Chondrocyte (in vitro differentiated cells): Measurements from ENCODE around the gene KRT6A. TPM values are rescaled to one million over a fixed set of nuclear protein-coding genes. Genes with fewer than 3 reads are reported as not detected.

ENCODE experiments used
- DNase-seq: peaks from one replicate; pipeline ENCODE4 v3.0.0; 2021; ENCODE audit warnings: mixed read lengths, low spot score
- H3K27ac Mint-ChIP-seq: one replicate; pipeline ENCODE4 v1.8.0; 2021; ENCODE audit warnings: mild to moderate bottlenecking, moderate library complexity, mixed read lengths; ENCODE audit not compliant: unreplicated experiment
- H3K27me3 Mint-ChIP-seq: 2 replicates; pipeline ENCODE4 v1.8.0; 2021; ENCODE audit warnings: low read depth, mixed read lengths
- H3K36me3 Mint-ChIP-seq: 2 replicates; pipeline ENCODE4 v1.8.0; 2021; ENCODE audit warnings: low read depth, mixed read lengths
- H3K4me1 Mint-ChIP-seq: 2 replicates; pipeline ENCODE4 v1.8.0; 2021; ENCODE audit warnings: low read depth, mild to moderate bottlenecking, mixed read lengths
- H3K4me3 Mint-ChIP-seq: one replicate; pipeline ENCODE4 v1.8.0; 2021; ENCODE audit warnings: mild to moderate bottlenecking, moderate library complexity, mixed read lengths; ENCODE audit not compliant: unreplicated experiment
- H3K9me3 Mint-ChIP-seq: 2 replicates; pipeline ENCODE4 v1.8.0; 2021; ENCODE audit warnings: low read depth, mixed read lengths
- total RNA-seq: library from RNA; stranded (reverse); gene quantifications from 3 replicates; pipeline ENCODE4 v1.2.1, GENCODE V29; 2021
- TF ChIP-seq, protein P1 (sequence below): fragments of 200-600 bp; sonication (generic); IDR thresholded peaks from 2 replicates; pipeline ENCODE4 v1.5.0; 2021; ENCODE audit warnings: antibody characterized with exemption, mild to moderate bottlenecking, moderate library complexity

KRT6A gene
- total RNA-seq, 1 donor from 2014 or later = not detected

DNA sequence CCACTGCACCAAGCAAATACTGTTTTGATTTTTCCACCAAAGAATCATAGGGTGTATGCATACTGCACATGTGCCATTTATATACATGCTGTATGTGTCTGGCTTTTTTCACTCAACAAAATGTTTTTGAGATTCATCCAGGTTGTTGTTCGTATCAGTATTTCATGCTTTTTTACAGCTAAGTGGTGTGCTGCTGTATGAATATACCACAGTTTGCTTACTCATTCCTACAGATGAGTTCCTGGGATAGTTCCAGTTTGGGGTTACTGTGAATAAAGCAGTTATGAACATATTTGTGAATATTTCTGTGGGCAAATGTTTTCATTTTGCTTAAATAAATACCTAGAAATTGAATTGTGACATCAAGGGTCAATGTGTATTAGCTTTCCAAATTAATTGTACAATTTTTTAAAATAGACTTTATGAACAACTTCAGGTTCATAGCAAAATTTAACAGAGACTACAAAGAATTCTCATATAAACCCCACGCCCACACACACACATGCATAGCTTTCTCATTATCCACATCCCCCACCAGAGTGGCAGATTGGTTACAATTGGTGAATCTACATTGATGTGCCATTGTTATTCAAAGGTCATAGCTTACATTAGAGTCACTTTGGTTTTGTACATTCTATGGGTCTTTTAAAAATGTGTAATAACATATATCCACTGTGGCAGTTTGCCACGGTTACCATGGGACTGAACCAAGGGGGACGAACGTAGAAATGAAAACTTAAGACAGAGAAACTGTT is 6.9 kb upstream of the KRT6A start:
- Mint-ChIP-seq H3K27me3 (peaks cover 18% of the 10 kb centered on the region), H3K4me1 (peaks cover 41% of the 10 kb centered on the region), H3K4me3 (no peak overlapping the region), H3K36me3 (peaks cover 2% of the 10 kb centered on the region), H3K9me3 (peaks cover 20% of the 10 kb centered on the region), H3K27ac (peak overlapping the region; percentile 70)
- TF ChIP-seq, protein P1, sequence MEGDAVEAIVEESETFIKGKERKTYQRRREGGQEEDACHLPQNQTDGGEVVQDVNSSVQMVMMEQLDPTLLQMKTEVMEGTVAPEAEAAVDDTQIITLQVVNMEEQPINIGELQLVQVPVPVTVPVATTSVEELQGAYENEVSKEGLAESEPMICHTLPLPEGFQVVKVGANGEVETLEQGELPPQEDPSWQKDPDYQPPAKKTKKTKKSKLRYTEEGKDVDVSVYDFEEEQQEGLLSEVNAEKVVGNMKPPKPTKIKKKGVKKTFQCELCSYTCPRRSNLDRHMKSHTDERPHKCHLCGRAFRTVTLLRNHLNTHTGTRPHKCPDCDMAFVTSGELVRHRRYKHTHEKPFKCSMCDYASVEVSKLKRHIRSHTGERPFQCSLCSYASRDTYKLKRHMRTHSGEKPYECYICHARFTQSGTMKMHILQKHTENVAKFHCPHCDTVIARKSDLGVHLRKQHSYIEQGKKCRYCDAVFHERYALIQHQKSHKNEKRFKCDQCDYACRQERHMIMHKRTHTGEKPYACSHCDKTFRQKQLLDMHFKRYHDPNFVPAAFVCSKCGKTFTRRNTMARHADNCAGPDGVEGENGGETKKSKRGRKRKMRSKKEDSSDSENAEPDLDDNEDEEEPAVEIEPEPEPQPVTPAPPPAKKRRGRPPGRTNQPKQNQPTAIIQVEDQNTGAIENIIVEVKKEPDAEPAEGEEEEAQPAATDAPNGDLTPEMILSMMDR = no peak
- DNase-seq = no peak

DNA sequence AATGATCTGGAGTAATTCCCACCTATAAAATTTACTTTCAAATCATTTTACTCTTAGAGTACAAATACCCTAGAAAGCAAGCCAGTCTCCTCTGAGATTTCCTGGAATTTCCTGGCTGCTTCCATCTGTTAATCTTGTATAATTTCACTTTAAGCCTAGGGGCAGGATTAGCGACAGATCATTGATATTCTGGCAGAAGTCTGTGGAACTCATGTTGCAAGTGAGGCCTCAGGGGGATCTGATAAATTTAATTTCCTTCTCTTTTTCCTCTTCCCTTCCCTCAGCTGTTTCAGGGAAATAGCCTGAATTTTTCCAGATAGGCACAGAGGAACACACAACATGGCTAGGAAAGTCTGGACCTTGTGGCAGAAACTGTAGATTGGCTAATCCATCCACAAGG is 5.9 kb upstream of the KRT6A start:
- Mint-ChIP-seq H3K9me3 (peaks cover 20% of the 10 kb centered on the region), H3K36me3 (peaks cover 2% of the 10 kb centered on the region), H3K27ac (no peak overlapping the region), H3K27me3 (peaks cover 20% of the 10 kb centered on the region), H3K4me1 (peaks cover 51% of the 10 kb centered on the region), H3K4me3 (no peak overlapping the region)
- TF ChIP-seq, protein P1 = no peak
- DNase-seq = no peak

DNA sequence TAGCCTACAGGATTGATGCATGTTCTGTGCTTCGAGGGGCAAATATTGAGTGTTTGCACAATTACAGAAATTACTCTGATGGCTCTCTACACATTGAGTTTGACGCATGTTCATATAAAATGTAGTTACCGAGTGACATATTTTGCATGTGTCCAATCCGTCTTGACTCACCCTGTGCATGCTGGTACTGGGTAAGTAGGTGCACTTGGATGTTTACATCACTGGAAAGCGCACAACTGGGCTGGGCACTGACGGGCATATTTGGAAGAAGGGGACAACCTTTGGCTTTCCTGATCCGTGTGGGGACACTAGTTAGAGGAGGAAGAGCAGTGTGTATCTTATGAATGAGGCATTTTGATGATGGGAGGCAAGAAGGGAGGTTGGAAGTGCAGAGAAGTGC is 4.9 kb upstream of the KRT6A start:
- Mint-ChIP-seq H3K27ac (no peak overlapping the region), H3K4me3 (no peak overlapping the region), H3K4me1 (peaks cover 53% of the 10 kb centered on the region), H3K9me3 (peaks cover 17% of the 10 kb centered on the region), H3K36me3 (no peaks in the 10 kb centered on the region), H3K27me3 (peaks cover 24% of the 10 kb centered on the region)
- DNase-seq = no peak
- TF ChIP-seq, protein P1 = no peak

DNA sequence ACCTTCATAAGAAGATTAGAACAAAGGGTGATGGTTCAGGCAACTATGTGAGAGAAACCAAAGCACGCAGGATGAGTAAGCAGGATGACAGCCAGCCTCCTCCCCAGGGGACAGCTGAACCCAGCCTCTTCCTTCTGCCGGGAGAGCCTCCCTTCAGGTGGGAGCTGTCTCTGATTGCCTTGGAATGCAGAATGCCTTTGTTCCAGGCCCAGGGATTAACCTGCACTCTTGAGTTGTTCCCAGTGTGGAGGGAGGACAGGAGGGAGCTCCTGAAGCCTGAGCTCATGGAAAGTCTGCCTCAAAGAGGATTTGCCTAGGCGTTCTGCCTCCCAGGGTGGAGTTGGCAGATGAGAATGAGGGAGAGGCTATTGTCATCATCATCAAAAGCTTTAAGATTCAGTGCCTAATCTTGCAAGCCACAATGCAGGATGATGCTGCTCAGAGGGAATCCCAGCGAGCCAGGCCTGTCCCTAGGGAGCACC is 3.6 kb upstream of the KRT6A start:
- TF ChIP-seq, protein P1 = no peak
- no peak for DNase-seq
- peaks cover 52% of the 10 kb centered on the region for H3K4me1 Mint-ChIP-seq
- H3K27ac Mint-ChIP-seq = peak overlapping the region; percentile 25
- peaks cover 30% of the 10 kb centered on the region for H3K27me3 Mint-ChIP-seq
- peaks cover 10% of the 10 kb centered on the region for H3K9me3 Mint-ChIP-seq
- H3K36me3 Mint-ChIP-seq = no peaks in the 10 kb centered on the region
- no peak overlapping the region for H3K4me3 Mint-ChIP-seq

DNA sequence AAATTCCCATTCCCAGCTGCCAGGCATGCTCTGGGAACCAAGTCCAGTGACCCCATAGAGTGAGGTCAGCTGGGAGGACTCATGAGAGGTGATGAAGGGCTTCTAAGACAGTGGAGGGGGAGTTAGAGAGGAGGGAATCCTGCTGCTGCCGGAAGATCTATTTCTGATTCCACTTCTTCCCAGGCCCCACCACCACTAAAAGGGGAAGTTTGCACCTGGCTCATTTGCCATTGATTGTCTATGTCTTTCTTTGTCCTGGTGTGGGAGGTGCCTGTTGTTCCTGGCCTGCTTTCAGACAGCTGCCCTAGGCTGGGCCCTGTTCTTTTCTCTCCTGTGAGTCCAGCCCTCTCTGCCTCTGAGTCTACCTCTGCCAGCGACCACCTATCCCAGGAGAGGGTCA is 3.0 kb upstream of the KRT6A start:
- Mint-ChIP-seq H3K36me3 (no peaks in the 10 kb centered on the region), H3K27ac (peak overlapping the region; percentile 53), H3K4me1 (peaks cover 48% of the 10 kb centered on the region), H3K9me3 (peaks cover 8% of the 10 kb centered on the region), H3K27me3 (peaks cover 36% of the 10 kb centered on the region), H3K4me3 (no peak overlapping the region)
- DNase-seq = no peak
- TF ChIP-seq, protein P1 = no peak
